Right lobe of liver (tissue), 4 donors: ENCODE measurements around the gene CNTLN.

Source experiments
- CTCF ChIP-seq, 4 donors: fragments of 200-600 bp in 3 of 4; fragments of 450-650 bp in 1 of 4; IDR thresholded peaks; one replicate each; pipeline versions ENCODE4 v1.5.1 to v1.8.0; 2016 to 2022; ENCODE audit warnings: antibody characterized with exemption in 4 of 4, mild to moderate bottlenecking in 2 of 4
- POLR2A ChIP-seq: fragments of 450-650 bp; IDR thresholded peaks from one replicate; pipeline ENCODE4 v1.6.1; 2017; ENCODE audit warnings: antibody characterized with exemption, mild to moderate bottlenecking
- donor health status: DM: no; HTN: no; CAD: no.
- donor health status: DM: no; HTN: no; CAD: no.
- donor health status: DM: no; HTN: yes; CAD: no.

- TF ChIP-seq POLR2A (no peak), CTCF (IDR thresholded peaks at IDR 0.05) (no peak)
Measured at GRCh38 chr9:17361378-17361777, 226.5 kb downstream of the CNTLN start.
